Gastrocnemius medialis (tissue), 4 donors: Measurements from ENCODE around the gene SLC35F1.

Source experiments
- POLR2A ChIP-seq, 2 donors: fragments of 450-650 bp; IDR thresholded peaks; one replicate each; pipeline ENCODE4 v1.6.1; 2017; ENCODE audit warnings: antibody characterized with exemption in 2 of 2, mild to moderate bottlenecking in 2 of 2, moderate library complexity in 2 of 2
- TF ChIP-seq, protein P1 (sequence below), 5 experiments: fragments of 450-650 bp in 3 of 5; fragments of 200-600 bp in 2 of 5; sonication (generic) in 2 of 5; IDR thresholded peaks in 4 of 5; conservative IDR thresholded peaks in 1 of 5; 1 replicate in 4 of 5; 2 replicates in 1 of 5; pipeline ENCODE4 v1.5.1; 2016 to 2019; ENCODE audit warnings: antibody characterized with exemption in 5 of 5, mild to moderate bottlenecking in 3 of 5, moderate library complexity in 3 of 5

DNA sequence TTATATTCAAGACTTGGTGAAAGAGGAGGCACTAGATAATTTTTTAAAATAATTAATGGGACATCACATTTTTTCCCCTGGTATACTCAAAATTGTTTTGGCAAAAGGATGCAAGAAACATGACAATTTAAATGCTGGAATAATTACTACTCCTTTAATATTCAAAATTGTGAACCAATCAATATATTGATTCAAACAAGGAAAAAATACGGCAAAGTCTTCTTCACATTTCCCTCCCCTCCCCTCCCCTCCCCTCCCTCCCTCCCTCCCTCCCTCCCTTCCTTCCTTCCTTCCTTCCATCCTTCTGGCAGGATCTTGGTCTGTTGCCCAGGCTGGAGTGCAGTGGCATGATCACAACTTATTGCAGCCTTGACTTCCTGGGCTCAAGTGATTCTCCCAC is 4.1 kb downstream of the SLC35F1 start:
- TF ChIP-seq, protein P1, sequence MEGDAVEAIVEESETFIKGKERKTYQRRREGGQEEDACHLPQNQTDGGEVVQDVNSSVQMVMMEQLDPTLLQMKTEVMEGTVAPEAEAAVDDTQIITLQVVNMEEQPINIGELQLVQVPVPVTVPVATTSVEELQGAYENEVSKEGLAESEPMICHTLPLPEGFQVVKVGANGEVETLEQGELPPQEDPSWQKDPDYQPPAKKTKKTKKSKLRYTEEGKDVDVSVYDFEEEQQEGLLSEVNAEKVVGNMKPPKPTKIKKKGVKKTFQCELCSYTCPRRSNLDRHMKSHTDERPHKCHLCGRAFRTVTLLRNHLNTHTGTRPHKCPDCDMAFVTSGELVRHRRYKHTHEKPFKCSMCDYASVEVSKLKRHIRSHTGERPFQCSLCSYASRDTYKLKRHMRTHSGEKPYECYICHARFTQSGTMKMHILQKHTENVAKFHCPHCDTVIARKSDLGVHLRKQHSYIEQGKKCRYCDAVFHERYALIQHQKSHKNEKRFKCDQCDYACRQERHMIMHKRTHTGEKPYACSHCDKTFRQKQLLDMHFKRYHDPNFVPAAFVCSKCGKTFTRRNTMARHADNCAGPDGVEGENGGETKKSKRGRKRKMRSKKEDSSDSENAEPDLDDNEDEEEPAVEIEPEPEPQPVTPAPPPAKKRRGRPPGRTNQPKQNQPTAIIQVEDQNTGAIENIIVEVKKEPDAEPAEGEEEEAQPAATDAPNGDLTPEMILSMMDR (IDR thresholded peaks at IDR 0.05 in 4 of 5, conservative IDR thresholded peaks at IDR 0.05 in 1 of 5), result no peak
- no peak for TF ChIP-seq POLR2A (IDR thresholded peaks at IDR 0.05)
